Breast epithelium (tissue), 3 donors: ENCODE measurements around the gene POMT1.

Experiments
- POLR2A ChIP-seq: fragments of 450-650 bp; IDR thresholded peaks from one replicate; pipeline ENCODE4 v1.6.1; 2016; ENCODE audit warnings: antibody characterized with exemption, mild to moderate bottlenecking, moderate library complexity
- POLR2AphosphoS5 ChIP-seq, 3 donors: sonication (generic); formaldehyde crosslinking; IDR thresholded peaks; one replicate each; pipeline ENCODE4 v1.6.1; 2017; ENCODE audit warnings: antibody characterized with exemption in 3 of 3
- TF ChIP-seq, protein P1 (sequence below), 3 donors: fragments of 450-650 bp; IDR thresholded peaks; one replicate each; pipeline ENCODE4 v1.5.1; 2016 to 2017; ENCODE audit warnings: antibody characterized with exemption in 3 of 3, mild to moderate bottlenecking in 3 of 3, moderate library complexity in 3 of 3

DNA sequence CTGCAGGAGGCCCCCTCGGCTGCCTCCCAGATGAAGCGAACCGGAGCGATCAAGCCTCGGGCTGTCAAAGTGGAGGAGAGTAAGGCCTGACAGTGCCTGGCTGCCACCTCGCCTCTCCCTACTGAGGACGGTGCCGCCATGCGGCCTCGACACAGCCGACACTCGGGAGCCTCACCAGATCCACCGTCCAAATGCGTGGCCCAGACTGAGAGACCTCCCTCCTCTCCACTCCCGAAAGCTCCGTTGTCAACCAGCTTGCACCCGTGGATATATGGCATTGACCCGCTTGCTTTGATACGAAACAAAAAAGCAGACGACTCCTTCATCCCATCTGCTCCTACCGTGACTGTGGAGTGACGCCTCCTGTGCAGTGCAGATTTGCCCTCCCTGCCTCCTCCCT lies 6.9 kb upstream of the POMT1 start:
- TF ChIP-seq POLR2AphosphoS5 (IDR thresholded peaks at IDR 0.05) (no peak), POLR2A (no peak)
- TF ChIP-seq, protein P1, sequence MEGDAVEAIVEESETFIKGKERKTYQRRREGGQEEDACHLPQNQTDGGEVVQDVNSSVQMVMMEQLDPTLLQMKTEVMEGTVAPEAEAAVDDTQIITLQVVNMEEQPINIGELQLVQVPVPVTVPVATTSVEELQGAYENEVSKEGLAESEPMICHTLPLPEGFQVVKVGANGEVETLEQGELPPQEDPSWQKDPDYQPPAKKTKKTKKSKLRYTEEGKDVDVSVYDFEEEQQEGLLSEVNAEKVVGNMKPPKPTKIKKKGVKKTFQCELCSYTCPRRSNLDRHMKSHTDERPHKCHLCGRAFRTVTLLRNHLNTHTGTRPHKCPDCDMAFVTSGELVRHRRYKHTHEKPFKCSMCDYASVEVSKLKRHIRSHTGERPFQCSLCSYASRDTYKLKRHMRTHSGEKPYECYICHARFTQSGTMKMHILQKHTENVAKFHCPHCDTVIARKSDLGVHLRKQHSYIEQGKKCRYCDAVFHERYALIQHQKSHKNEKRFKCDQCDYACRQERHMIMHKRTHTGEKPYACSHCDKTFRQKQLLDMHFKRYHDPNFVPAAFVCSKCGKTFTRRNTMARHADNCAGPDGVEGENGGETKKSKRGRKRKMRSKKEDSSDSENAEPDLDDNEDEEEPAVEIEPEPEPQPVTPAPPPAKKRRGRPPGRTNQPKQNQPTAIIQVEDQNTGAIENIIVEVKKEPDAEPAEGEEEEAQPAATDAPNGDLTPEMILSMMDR (IDR thresholded peaks at IDR 0.05): no peak
